COLO668 (cell line): ENCODE results near the gene RPS6KA1.
"Not testable (repeated sequence)": the region's sequence is repeated elsewhere in the genome, so short reads cannot be mapped to it uniquely, and the experiment has no call there.

ENCODE experiments used
- DNase-seq: peaks from one replicate; lab custom pipeline; 2025; ENCODE audit not compliant: unreplicated experiment; lab: John Stamatoyannopoulos, UW

RPS6KA1 gene

GRCh38 chr1:26552720-26553119 is 23.2 kb downstream of the RPS6KA1 start:
- no peak for DNase-seq

GRCh38 chr1:26553942-26554682 is 24.6 kb downstream of the RPS6KA1 start:
- DNase-seq, result no peak

GRCh38 chr1:26554781-26555180 is 25.2 kb downstream of the RPS6KA1 start:
- DNase-seq, result no peak

GRCh38 chr1:26555550-26555981 is 26.0 kb downstream of the RPS6KA1 start:
- no peak for DNase-seq

- no peak for DNase-seq
Measured at GRCh38 chr1:26556111-26556510, 26.6 kb downstream of the RPS6KA1 start.

GRCh38 chr1:26557008-26557407 is 27.4 kb downstream of the RPS6KA1 start:
- no peak for DNase-seq

GRCh38 chr1:26558685-26559048 is 29.1 kb downstream of the RPS6KA1 start:
- DNase-seq, result no peak

- no peak for DNase-seq
Measured at GRCh38 chr1:26560403-26560780, 30.8 kb downstream of the RPS6KA1 start.

- no peak for DNase-seq
Measured at GRCh38 chr1:26570287-26570686, 40.7 kb downstream of the RPS6KA1 start.

GRCh38 chr1:26571381-26571780 is 41.8 kb downstream of the RPS6KA1 start:
- no peak for DNase-seq

- no peak for DNase-seq
Measured at GRCh38 chr1:26574018-26574417, 44.5 kb downstream of the RPS6KA1 start.

- DNase-seq, result no peak
Measured at GRCh38 chr1:26574719-26575251, 45.2 kb downstream of the RPS6KA1 start.

GRCh38 chr1:26575348-26575747 is 45.8 kb downstream of the RPS6KA1 start:
- DNase-seq, result no peak

- no peak for DNase-seq
Measured at GRCh38 chr1:26578167-26578566, 48.6 kb downstream of the RPS6KA1 start.

- DNase-seq, result no peak
Measured at GRCh38 chr1:26579681-26580111, 50.1 kb downstream of the RPS6KA1 start.

GRCh38 chr1:26580116-26580515 is 50.6 kb downstream of the RPS6KA1 start:
- no peak for DNase-seq

- DNase-seq, result no peak
Measured at GRCh38 chr1:26581287-26581651, 51.7 kb downstream of the RPS6KA1 start.

GRCh38 chr1:26582053-26582835 is 52.7 kb downstream of the RPS6KA1 start:
- no peak for DNase-seq

GRCh38 chr1:26582836-26583460 is 53.4 kb downstream of the RPS6KA1 start:
- DNase-seq, result no peak

GRCh38 chr1:26583646-26584485 is 54.3 kb downstream of the RPS6KA1 start:
- DNase-seq, result peak; percentile 24

- DNase-seq, result not testable (repeated sequence)
Measured at GRCh38 chr1:26584588-26584987, 55.0 kb downstream of the RPS6KA1 start.
